GM18505 (cell line): ENCODE results near the gene SLAMF8.
A peak's percentile ranks its signal among the peaks of the same experiment; 100 is the strongest.

ENCODE experiments used
- ATAC-seq: cut with Tn5 transposase; IDR thresholded peaks from one replicate; pipeline ENCODE4 v1.9.1; 2021; ENCODE audit not compliant: unreplicated experiment
- POLR2A ChIP-seq: IDR thresholded peaks from 4 replicates; pipeline ENCODE4 v1.6.1; 2011; ENCODE audit warnings: borderline replicate concordance; ENCODE audit not compliant: insufficient read depth, insufficient read length; ENCODE audit errors: extremely low read depth

The SLAMF8 gene

DNA sequence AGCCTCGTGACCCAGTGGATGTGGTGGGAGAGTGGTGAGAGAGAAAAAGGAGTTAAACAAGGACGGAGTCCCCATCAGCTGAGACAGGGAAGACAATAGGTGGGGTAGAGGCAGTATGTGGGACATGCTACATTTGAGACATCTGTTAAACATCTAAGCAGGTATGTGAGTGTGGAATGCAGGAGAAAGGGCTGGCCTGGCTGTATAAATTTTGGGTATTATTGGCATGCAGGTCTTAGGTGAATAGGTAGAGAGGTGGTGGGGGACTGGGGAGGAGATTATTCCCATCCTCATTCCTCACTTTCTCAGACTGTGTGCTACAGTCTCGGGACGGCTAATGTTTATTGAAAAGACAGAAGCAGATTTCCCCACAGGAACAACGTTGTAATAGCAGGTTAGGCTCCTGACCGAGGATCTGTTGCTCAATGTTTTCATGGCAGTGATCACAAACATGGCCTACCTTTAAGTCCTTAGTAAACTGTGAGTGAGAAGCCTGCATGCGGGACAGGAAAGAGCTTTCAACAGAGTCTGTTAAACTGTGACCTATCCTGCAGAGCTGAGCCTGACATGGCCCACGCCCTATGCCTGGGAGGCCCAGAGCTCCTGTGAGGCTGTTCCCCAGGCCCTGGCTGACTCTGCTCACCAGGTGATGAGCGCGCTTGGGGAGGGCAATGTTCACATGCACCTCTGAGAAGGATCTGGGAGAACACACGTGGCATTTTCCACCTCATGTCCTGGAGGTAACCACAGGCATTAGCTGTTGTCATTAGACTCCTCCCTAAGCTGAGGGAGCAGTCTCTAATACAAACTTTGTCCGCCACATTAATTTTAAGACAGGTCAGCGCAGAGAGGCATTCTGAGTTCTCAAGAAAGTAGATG, 19.3 kb downstream of the SLAMF8 start:
- no peak for ATAC-seq
- no peak for TF ChIP-seq POLR2A

DNA sequence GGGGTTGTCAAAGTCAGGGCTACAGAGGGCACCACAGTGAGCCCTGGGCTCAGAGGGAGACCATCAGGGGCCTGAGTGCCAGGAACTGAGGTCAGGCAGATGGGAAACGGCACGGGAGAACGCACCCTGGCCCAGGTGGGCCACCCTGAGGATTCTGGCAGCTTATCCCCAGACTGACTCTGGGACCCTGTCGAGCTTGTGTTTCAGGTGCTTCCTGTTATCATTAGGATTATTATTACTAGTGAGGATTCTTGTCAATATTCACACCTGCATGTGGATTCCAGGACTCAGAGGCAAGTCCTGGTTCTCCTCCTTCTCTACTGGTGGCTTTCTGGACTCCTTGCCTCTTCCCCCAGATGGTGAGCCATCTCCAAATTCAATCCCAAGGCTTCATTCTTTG, 20.6 kb downstream of the SLAMF8 start:
- no peak for ATAC-seq
- TF ChIP-seq POLR2A = no peak

DNA sequence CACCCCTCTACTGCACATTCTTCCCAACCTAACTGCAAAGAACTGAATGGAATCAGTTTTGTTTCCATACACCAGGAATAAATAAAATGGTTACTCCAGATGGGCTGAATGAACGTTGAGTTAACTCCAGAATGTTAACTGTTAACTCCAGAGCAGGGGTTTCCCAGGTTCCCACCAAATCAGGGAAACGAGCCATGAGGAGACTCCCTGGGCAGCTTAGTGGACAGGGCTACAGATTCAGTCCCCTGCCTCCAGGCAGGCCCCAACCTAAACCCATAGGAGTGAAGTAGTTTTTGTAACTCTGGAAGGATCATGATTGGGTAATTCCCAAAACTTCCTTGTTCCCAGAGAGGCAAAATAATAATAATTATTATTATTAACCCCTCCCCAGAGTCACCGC, 21.7 kb downstream of the SLAMF8 start:
- no peak for ATAC-seq
- no peak for TF ChIP-seq POLR2A

GRCh38 chr1:159849626-159850366, 23.1 kb downstream of the SLAMF8 start:
- no peak for ATAC-seq
- TF ChIP-seq POLR2A = no peak

DNA sequence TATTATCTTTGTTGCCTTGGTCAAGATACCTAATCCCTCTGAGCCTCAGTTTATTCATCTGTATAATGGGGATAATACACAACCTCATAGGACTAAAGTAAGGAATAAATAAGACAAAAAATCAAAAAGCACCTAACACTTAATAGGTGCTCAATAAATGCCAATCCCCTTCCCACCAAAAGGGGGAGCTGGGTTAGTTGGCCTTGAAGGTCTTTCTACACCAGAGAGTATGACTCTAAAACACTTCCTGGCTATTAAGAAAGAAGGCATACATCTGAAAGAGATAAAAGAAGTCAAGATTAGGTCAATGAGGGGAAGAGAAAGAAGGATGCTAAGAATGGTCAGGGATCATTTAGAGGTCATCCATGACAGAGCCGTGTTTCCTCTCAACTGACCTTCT, 24.7 kb downstream of the SLAMF8 start:
- ATAC-seq = no peak
- TF ChIP-seq POLR2A = no peak

- no peak for ATAC-seq
- TF ChIP-seq POLR2A = no peak
Observed at GRCh38 chr1:159853417-159854115, 26.9 kb downstream of the SLAMF8 start.

DNA sequence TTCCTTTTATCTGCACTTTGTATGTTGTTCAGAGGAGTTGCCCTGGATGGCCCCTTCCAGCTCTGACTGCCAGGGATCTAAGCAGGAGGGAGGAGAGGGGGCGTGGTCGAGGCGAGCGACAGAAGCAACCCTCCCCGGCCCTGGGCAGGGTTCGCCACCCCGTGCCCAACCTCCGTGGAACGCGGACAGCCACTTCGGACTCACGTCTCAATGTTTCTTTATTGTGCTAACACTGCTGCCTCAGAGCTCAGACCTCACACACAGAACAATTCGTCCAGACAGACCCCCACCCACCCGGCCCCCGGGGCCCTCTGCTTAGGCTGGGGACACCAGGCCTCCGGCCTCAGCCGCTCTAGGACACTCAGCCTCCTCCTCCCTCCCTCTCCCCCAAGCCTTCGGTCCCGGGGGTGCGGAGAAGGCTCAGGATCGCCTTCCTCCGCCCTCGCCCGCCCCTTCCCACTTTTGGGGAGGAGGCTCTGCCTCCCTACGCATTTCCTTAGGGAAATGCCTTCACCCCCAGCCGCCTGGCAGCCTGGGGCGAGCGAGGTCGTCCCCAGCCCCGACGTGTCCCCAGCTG, 27.5 kb downstream of the SLAMF8 start:
- TF ChIP-seq POLR2A = no peak
- ATAC-seq = no peak

DNA sequence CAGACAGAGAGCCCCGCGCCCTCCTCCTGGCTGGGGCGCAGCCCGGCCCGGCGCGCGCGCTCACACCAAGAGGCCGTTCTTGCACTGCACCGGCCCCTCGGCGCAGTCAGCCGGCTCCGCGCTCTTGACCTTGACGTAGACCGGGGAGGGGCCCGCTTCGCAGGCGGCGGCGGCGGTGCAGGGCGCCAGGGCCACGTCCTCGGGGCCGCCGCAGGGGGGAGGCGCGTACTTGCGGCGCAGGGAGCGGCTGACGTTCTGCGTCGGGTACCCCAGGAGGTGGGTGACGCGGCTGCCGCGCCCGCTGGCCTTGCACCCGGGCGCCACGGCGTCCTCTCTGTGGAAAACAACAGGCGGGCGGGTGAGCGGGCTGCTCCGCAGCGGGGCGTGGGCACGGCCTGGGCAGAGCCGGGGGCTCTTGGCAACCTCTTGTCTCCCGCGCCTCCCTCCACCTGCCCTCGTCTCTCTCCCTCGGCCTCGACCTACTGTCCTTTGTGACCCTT, 28.1 kb downstream of the SLAMF8 start:
- peak; percentile 71 for ATAC-seq
- TF ChIP-seq POLR2A = no peak

GRCh38 chr1:159855709-159856108, 29.0 kb downstream of the SLAMF8 start:
- TF ChIP-seq POLR2A = no peak
- no peak for ATAC-seq

- ATAC-seq = no peak
- no peak for TF ChIP-seq POLR2A
Observed at GRCh38 chr1:159856576-159856975, 29.9 kb downstream of the SLAMF8 start.

- no peak for TF ChIP-seq POLR2A
- no peak for ATAC-seq
Observed at GRCh38 chr1:159857889-159858288, 31.2 kb downstream of the SLAMF8 start.

- no peak for TF ChIP-seq POLR2A
- ATAC-seq = no peak
Observed at GRCh38 chr1:159859767-159860322, 33.2 kb downstream of the SLAMF8 start.

DNA sequence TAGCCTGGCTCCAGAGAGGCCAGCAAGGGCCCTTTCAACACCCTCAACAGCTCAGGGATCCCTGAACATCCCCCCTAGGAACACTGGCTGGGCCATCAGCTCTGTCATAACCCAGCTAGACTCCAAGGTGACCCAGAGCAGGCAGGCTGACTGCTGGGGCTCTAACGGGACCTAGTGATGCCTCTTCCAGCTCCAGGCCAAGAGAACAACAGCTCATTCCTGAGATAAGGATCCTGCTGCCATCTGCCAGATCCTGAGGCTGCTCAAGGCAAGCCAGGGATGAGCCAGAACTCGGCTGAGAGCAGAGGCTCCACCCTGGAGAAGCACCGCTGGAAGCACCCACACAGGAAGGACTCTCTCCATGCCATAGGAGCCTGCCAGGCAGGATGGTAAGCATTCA, 33.8 kb downstream of the SLAMF8 start:
- no peak for TF ChIP-seq POLR2A
- no peak for ATAC-seq
